ENCODE results near the gene NR2F2. TPM values are rescaled to one million over a fixed set of nuclear protein-coding genes. Genes with fewer than 3 reads are reported as not detected.

The NR2F2 gene
- total and polyA plus RNA-seq, 2 of the 13 experiments (the other 11 are each of a cell fraction or from before 2014, with no cell fraction given): 3.5 to 4.7 TPM

- Histone ChIP-seq H3K27ac (ENCODE audit: extremely low read length, insufficient read depth, low read length) (no peak overlapping the region), H3K9ac (ENCODE audit: insufficient read depth, low read depth, low read length) (no peak overlapping the region), H2AFZ (ENCODE audit: low read length) (no peak overlapping the region), H3K79me2 (ENCODE audit: insufficient read depth, low read length) (no peaks in the 10 kb centered on the region), H3K36me3 (replicated peaks in 1 of 2; ENCODE audit: control insufficient read depth in 1 of 2, insufficient read depth in 2 of 2, low read length in 2 of 2) (no peaks in the 10 kb centered on the region), H3K4me2 (ENCODE audit: low read depth, low read length) (no peak overlapping the region), H3K4me1 (ENCODE audit: insufficient read depth, low read length) (peaks cover 6% of the 10 kb centered on the region), H3K27me3 (ENCODE audit: control insufficient read depth in 1 of 2, insufficient read depth in 2 of 2, low read length in 2 of 2) (no peaks in the 10 kb centered on the region), H4K20me1 (ENCODE audit: insufficient read depth, low read length) (no peaks in the 10 kb centered on the region), H3K4me3 (replicated peaks in 1 of 3; ENCODE audit: insufficient read depth in 1 of 3, low read depth in 2 of 3, low read length in 3 of 3) (no peak overlapping the region), H3K9me3 (ENCODE audit: low read length) (no peaks in the 10 kb centered on the region)
- WGBS (ENCODE audit: low lambda C conversion rate): 79% methylated on average over 21 of the region's 21 CpGs
- DNase-seq (ENCODE audit: low spot score): no peak
- BruUV-seq (replicated peaks): no TSS peak
- in situ Hi-C loops (cut with HindIII; ENCODE audit: extremely low pct_ligation_motif_present, low pct_unique_long_range_greater_than_20kb) (loop anchor here (25.0 kb wide), 1 partner anchor 1400 kb away; no protein-coding TSS in a partner anchor), intact Hi-C loops (cut with micrococcal nuclease; ENCODE audit: unreplicated experiment) (no loop called here)
- POLR2A ChIA-PET: no interaction called here
- no peak for ATAC-seq
- CTCF ChIA-PET (ENCODE audit: low intra/inter-chr PET ratio, low total read pairs): no interaction called here
- no peak for TF ChIP-seq GPBP1L1 (CRISPR knock-in tag; IDR thresholded peaks at IDR 0.05)
- TF ChIP-seq RCOR2 (CRISPR knock-in tag; IDR thresholded peaks at IDR 0.05): no peak
- no peak for TF ChIP-seq NR1H2 (CRISPR knock-in tag; IDR thresholded peaks at IDR 0.05; ENCODE audit: borderline replicate concordance, low read depth)
- no peak for TF ChIP-seq KDM4B (CRISPR knock-in tag; IDR thresholded peaks at IDR 0.05)
- no peak for TF ChIP-seq ZBTB49 (CRISPR knock-in tag; IDR thresholded peaks at IDR 0.05; ENCODE audit: borderline replicate concordance)
- FAIRE-seq: no peak
Measured at GRCh38 chr15:96362011-96362754, 31.7 kb downstream of the NR2F2 start.
